Measurements from ENCODE around the gene TTLL12.

GRCh38 chr22:43173976-43174720 is 12.8 kb downstream of the TTLL12 start:
- TF ChIP-seq CTCF (IDR thresholded peaks at IDR 0.05; ENCODE audit: insufficient read depth, low read length, poor library complexity, severe bottlenecking) (no peak), EZH2phosphoT487 (conservative IDR thresholded peaks at IDR 0.05; ENCODE audit: low read length) (no peak)

All from SU-DHL-6 (cell line).